KBM-7 (cell line): ENCODE data around the gene DNAJB14.
A peak's percentile ranks its signal among the peaks of the same experiment; 100 is the strongest.

ENCODE experiments used
- DNase-seq: peaks from one replicate; pipeline ENCODE4 v3.0.0-alpha.2; 2015
- in situ Hi-C: fragments of 300-500 bp; cut with MboI; formaldehyde crosslinking; loops from 2 replicates; pipeline ENCODE4 v1.14.3; 2020; ENCODE audit warnings: low sequenced_read_pairs, low pct_unique_long_range_greater_than_20kb, mixed read lengths

DNAJB14 gene

DNA sequence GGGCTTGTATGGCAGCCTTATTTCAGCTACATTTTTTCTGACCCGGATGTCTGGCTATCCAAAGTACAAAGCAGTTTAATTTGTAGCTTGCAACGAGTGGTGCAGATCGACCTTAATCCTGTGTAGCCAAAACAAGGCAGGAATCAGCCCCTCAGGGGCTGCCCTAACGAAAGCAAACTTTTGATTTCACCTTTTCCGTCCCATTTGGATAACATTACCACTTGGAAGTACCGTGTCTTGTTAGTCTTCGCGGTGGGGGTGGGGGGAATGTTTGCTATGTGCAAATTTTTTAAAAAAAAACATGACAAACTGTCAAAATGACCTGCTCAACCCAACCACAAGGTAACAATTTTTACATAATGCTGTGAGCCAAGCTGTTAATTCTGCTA lies 766 bp upstream of the DNAJB14 start:
- in situ Hi-C loops, result no loop called here
- no peak for DNase-seq

DNA sequence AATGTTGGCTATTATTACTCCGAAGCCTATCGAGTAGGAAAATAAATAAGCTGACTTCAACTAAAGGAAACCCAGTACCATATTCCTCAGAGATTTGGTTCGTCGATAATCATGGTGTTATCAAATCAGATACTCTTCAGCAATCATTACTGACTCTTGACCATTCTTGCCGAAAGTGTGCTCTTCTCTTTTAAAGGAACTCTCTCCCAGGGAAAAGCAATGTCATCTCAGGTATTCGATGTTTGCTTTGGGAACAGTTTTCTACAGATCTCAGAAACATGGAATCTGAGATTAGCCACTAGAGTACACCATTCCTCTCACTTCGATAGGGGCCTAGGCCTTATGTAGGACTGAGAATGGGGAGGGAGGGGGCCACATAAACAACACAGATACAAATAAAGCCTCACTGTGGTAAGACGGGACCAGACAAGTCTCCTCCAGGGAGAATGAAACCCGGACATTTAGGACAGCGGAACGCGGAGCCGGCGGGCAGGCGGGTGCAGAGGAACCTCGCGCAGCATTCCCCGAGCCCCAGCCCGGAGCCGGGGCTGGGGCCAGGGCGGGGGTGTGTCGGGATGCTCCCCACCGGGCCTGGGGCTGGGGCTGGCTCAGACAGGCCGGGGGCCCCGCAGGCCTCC lies 581 bp downstream of the DNAJB14 start:
- DNase-seq, result peak; percentile 34
- in situ Hi-C loops, result no loop called here

DNA sequence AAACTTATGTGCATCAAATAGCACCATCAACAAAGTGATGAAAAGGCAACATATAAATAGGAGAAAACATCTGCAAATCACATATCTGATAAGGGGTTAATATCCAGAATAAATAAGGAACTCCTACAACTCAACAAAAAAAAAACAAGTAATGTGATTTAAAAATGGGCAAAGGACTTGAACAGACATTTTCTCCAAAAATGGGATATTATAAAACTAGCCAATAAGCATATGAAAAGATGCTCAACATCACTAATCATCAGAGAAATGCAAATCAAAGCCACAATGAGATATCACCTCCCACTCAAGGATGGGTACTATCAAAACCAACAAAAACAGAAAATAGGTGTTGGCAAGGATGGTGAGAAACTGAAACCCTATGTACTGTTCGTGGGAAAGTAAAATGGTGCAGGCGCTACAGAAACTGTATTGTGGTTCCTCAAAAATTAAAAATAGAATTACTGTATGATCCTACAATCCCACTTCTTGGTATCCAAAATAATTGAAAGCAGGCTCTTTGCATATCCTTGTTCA lies 2.4 kb downstream of the DNAJB14 start:
- DNase-seq, result no peak
- in situ Hi-C loops, result no loop called here

DNA sequence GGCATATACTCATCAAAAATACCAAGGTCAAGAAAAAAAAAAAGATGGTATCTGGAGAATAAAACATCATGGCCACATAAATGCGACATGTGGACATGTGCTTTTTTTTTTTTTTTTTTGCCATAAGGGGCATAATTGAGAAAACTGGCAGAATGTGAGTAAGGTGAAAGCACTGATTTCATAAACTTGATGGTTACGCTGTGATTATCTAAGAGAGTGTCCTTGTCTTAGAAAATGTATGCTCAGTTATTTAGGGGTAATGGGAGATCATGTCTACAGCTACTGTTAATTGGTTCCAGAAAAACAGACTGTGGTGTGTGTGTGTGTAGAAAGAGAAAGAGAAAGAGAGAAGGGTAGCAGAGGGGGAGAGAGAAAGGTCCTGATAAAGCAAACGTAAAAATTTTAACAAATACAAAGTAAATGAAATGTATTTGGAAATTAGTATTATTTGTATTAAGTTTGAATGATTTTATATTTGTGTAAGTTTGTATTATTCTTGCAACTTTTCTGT lies 8.1 kb downstream of the DNAJB14 start:
- DNase-seq, result no peak
- in situ Hi-C loops, result no loop called here

DNA sequence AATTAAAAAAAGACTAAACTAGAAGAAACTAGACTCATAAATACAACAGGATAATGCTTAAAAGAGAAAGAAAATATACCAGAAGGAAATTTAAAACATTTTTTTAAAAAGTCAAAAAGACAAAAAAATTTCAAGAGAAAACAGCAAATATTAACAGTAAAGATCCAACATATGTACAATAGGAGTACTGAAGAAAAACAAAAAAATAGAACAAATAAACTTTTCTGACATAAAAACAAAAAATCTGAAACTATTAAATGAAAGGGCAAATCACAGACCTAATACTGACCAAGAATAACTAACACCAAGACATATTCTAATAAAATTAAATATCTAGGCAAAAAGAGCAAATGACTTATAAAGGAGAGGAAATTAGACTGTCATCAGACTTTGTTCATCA lies 11.5 kb downstream of the DNAJB14 start:
- in situ Hi-C loops, result no loop called here
- DNase-seq, result no peak

DNA sequence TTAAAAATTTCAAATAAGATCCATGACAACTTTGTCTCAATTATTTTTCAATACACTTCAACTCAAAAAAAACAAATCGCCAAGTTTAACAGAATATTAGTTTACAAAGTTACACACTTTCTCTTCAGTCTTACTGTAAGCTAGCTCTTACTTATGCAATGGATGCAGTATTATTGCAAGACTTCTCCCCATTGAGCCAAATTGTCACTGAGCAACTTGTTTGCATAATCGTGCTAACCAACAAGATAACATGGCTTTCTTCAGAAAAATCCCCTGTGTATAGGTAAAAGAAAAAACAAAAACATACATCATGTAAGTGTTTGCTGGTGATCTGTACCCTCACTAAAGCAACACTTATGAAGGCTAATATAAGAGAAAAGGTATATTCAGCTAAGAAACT lies 18.9 kb downstream of the DNAJB14 start:
- in situ Hi-C loops, result no loop called here
- DNase-seq, result no peak

DNA sequence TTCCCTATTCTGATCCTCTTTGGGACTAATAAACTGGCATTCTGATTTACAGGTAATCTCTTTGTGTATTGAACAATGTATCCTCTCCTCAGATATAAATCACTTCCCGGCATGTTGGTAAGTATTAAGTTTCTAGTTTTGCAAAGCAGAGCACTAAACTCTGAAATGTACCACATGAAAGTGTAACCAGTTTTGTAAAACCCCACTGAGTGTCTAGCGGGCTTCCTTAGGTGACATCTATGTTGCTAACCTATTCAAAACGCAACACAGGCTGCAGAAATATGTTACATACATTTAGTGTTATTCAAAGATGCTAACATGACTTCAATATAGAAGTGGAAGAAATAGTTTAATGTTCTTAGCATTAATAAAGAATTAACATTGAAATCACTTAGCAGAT lies 25.2 kb downstream of the DNAJB14 start:
- in situ Hi-C loops, result no loop called here
- no peak for DNase-seq

DNA sequence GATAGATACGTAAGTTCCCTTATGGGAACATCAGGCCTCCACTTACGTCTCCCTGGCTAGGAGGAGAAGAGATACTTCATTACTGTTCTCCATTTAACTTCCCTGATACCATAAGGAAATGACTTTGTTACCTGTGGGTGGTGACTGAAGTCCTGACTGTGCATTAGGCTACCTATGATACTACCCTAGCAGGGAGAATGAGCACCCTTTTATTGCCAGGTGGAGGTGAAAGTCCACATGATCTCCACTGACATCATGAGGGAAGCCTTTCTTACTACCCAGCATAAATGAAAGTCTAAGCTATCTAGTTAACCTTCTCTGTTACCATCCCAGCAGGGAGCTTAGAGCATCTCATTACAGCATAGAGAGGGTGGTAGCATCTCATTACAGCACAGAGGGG lies 27.8 kb downstream of the DNAJB14 start:
- no peak for DNase-seq
- in situ Hi-C loops, result no loop called here

DNA sequence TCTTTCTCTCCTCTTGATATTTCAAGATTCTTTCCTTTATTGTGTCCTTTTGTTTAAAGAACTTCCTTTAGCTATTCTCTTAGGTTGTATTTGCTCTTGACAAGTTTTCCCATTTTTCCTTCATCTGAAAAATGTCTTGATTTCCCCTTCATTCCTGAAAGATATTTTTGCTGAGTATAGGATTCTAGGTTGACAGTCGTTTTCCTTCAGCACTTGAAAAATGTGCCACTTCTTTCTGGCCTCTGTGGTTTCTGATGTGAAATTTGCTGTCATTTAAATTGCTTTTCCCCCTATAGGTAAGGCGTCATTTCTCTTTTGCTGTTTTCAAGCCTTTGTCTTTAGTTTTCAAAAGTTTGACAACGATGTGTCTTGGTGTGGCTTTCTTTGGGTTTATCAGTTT lies 28.8 kb downstream of the DNAJB14 start:
- no peak for DNase-seq
- in situ Hi-C loops, result no loop called here

DNA sequence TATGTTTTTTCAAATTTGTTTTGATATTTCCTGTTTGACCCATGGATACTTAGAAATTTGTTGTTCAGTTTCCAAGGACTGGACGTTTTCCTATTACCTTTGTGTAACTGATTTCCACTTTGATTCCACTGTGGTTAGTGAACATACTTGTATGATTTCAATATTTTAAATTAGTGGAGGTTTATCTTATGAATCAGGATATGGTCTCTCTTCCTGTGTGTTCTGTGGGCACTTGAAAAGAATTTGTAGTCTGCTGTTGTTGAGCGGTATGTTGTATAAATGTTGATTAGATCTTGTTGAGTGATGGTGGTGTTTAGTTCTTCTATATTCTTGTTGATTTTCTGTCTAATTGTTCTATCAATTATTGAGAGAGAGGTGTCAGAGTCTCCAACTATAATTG lies 31.0 kb downstream of the DNAJB14 start:
- DNase-seq, result no peak
- in situ Hi-C loops, result no loop called here

DNA sequence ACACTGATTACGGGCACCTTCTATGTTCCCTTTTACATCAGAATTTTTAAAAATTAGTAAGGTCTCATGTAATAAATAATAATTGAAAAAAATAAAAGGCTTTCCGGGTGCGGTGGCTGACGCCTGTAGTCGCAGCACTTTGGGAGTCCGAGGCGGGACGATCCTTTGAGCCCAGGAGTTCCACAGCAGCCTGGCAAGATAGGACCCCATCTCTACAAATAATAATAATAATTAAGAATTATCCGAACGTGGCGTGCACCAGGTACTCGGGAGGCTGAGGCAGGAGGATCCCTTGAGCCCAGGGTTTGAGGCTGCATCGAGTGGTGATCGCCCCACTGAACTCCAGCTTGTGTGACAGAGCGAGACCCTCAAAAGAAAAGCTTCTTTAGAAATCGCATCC lies 51.4 kb downstream of the DNAJB14 start:
- in situ Hi-C loops, result no loop called here
- no peak for DNase-seq

DNA sequence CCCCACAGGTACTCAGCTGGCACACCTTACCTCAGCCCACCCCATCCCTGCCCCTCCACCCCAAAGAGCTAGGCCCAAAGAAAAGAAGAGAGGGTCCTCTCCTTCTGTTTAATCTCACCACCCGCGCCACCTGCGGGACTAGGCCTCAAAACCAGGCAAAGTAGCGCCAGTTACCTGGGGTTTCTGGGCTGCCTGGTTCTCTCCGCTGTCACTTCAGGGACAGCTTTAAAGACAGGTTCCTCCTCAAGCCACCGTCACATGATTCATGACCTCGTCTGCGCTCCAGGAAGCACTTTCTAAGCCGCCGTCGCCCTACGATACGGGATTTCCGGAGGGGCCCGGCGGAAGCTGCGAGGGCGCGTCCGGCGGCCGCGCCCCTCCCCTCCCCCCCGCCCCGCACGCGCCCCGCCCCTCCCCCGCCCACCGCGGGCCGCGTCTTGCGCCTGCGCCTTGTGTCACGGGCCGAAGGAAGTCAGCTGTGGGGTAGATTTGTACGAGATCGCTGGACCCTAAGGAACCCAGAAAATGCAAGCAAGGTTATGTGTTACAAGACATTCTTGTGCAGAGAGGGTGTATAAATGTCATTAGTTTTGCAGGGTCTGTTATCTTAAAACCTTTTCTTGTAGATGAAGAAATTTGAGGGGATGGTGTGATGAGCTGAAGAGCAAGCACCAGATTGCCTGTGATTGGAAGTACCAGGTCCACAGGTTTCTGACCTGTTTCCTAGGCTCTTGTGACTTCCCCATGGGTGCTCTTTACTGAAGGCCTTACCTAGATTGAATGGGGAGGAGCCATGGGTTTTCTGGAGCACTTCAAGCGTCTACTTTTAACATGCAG lies 52.0 kb downstream of the DNAJB14 start, which contains the start of gene LAMTOR3:
Gene LAMTOR3 (minus strand): TSS at position 267 of the 837 bp plus-strand sequence. CDS start 464 bp downstream, outside the sequence.
- peak; percentile 87 for DNase-seq
- in situ Hi-C loops, result no loop called here

DNA sequence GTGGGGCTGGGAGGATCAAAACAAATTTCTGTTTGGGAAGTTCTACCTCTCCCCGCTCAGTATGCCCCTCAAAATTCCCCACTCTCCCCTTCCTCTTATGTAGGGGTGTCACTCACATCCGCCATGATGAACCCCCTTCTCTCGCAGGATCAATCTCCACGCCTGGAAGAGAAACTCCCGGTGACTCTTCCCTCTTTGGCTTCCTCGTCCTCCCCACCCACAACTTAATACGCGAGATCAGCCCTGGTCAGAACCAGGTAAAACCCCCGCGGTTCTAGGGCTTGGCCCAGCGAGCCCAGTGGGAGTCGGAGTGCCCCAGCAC lies 52.6 kb downstream of the DNAJB14 start:
- no peak for DNase-seq
- in situ Hi-C loops, result no loop called here

DNA sequence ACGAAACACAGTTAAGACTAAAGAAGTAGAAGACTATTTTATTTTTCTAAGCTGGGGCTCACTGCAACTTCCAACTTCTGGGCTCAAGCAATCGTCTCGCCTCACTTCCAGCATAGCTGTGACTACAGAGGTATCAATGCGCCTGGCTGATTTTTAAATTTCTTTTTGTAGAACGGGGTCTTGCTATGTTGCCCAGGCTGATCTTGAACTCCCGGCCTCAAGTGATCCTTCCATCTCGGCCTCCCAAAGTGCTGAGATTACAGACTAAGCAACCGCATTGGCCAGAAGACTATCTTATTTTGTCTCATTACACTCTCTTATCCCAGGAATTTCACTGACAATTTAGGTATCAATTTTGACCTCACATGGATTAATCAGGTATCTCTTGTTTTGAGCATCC lies 53.4 kb downstream of the DNAJB14 start:
- DNase-seq, result no peak
- in situ Hi-C loops, result no loop called here

DNA sequence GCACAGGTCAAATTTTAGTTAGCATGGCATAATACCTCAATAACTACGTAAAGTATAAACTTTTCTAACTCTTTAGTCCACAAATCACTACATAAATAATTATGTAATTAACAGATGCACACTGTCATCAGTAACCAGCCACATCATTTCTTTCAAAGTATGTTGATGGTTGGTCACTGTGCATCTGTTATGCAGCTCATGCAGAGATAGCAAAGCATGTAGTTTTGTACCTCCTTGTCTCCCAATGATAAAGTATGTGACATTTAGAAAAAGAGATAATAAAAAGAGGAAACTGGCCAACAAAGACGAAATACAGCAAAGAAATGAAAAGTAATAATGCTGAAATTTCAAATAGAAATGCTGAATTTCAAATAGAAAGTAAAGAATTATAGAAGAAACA lies 55.1 kb downstream of the DNAJB14 start:
- DNase-seq, result no peak
- in situ Hi-C loops, result no loop called here

DNA sequence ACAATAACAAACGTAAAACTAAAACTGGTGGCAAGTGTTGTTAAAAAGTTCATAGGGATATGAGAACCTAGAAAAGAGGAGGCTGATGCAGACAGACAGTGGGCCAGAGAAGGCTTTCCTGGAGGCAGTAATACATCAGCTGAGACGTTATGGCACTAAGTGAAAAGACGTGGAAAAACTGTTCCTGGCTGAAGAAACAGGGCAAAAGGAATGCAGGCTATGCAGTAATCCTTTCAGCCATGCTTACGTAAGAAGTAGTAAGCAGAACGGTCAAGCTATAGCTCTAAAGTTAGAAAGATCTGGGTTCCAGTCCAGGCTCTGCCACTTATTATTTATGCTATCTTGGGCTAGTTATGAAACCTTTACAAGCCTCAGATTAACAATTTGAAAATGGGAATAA lies 58.6 kb downstream of the DNAJB14 start:
- in situ Hi-C loops, result no loop called here
- DNase-seq, result no peak

DNA sequence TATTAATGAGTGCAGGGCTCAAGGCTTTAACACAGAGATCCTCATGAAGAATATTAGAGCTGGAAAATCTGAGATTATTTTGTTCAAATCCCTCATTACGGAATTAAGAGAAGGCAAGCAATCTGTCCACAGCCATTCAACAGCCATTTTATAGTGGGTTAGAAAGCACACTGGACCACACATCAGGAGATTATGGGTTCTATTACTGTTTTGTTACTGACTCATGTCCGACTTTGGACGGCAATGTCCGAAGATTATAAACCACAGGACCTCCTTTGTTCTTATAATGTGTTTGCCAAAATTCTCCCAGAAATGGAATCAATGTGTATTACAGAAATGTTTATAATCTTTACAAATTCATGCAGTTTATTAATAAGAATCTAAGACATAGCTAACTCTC lies 60.3 kb downstream of the DNAJB14 start:
- in situ Hi-C loops, result no loop called here
- DNase-seq, result no peak

DNA sequence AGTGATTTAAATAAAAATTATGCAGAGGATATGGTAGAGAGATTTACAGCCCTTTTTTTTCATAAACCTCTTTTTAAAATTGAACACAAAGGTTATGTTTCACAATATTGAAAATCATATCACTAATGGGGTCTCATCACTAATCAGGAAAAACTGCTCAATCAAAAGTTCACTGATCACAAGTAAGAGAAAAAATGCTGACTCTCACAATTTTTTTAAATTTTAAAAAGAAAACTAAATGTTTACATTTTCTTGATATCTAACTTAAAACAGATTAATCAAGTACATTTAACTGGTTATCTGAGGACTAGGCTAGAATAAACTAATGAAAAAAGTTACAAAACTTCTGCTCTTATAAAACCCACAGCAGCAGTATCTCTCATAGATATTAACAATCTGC lies 60.7 kb downstream of the DNAJB14 start:
- no peak for DNase-seq
- in situ Hi-C loops, result no loop called here

DNA sequence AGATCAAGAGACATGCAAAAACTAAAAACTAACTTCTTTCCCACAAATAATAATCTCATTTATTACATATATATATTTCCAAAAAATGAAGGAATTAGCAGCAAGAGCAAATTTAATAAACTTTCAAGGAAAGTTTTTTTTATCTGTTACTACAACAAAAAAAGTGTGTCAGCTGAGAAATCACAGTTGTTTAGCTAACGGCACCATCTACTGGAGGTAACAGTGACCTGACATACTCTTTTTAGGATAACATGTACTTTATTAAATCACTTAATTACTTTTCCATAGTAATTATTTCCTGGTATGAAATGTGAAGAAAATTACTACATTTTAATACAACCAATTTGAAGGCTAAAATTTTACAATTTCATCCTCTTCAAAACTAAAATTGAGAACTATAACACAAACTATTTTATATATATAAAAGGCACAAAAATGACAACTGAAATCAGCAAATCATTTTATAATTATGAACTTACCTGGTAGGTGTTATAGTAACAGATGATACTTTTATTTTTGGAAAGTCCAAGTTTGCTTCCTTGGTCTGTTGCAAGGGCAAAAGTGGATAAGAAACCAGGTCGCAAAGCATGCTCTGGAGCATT lies 61.3 kb downstream of the DNAJB14 start:
- DNase-seq, result peak; percentile 45
- in situ Hi-C loops, result no loop called here

DNA sequence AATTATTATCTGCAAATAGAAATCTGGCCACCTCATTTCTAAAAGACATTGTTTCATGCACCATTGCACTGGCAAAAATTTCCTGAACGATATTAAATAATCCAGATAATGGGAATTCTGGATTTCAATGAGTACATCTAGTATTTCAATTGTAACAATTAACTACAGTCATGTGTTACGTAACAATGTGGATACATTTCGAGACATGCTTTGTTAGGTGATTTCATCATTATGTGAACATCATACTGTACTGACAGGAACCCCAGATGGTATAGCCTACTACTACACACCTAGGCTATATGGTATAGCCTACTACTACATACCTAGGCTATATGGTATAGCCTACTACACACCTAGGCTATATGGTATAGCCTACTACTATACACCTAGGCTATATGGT lies 67.0 kb downstream of the DNAJB14 start:
- DNase-seq, result no peak
- in situ Hi-C loops, result no loop called here
